Sigmoid colon (tissue), 7 donors: ENCODE data around the gene SEMA5B. TPM values are rescaled to one million over a fixed set of nuclear protein-coding genes. Genes with fewer than 3 reads are reported as not detected.

Experiments used
- DNase-seq: peaks from one replicate; pipeline ENCODE4 v3.0.0-alpha.2; 2019
- H3K27ac ChIP-seq, 4 donors: fragments of 200-600 bp; sonication (generic); one replicate each; pipeline ENCODE4 v1.5.1; 2016 to 2019; ENCODE audit warnings: mild to moderate bottlenecking in 1 of 4
- H3K27me3 ChIP-seq, 3 donors: fragments of 200-600 bp; sonication (generic); one replicate each; pipeline ENCODE4 v1.5.1; 2019; ENCODE audit warnings: mild to moderate bottlenecking in 1 of 3
- H3K36me3 ChIP-seq, 4 donors: fragments of 200-600 bp; sonication (generic); one replicate each; pipeline ENCODE4 v1.5.1; 2016 to 2019
- H3K4me1 ChIP-seq, 4 donors: fragments of 200-600 bp; sonication (generic); one replicate each; pipeline ENCODE4 v1.5.1; 2017 to 2019
- H3K4me3 ChIP-seq, 4 donors: fragments of 200-600 bp; sonication (generic); one replicate each; pipeline ENCODE4 v1.5.1; 2017 to 2019; ENCODE audit warnings: mild to moderate bottlenecking in 2 of 4, moderate library complexity in 1 of 4
- H3K9me3 ChIP-seq, 4 donors: fragments of 200-600 bp in 3 of 4; sonication (generic) in 3 of 4; one replicate each; pipeline versions ENCODE4 v1.5.1 to v1.6.1; 2013 to 2019
- CTCF ChIP-seq, 4 experiments: fragments of 450-650 bp in 3 of 4; fragments of 200-600 bp in 1 of 4; IDR thresholded peaks; one replicate each; pipeline ENCODE4 v1.5.1; 2016 to 2019; ENCODE audit warnings: antibody characterized with exemption in 4 of 4, mild to moderate bottlenecking in 3 of 4, moderate library complexity in 2 of 4
- EP300 ChIP-seq, 4 donors: sonication (generic); formaldehyde crosslinking; IDR thresholded peaks; one replicate each; pipeline ENCODE4 v1.6.1; 2017; ENCODE audit warnings: antibody characterized with exemption in 4 of 4
- POLR2A ChIP-seq, 2 donors: fragments of 450-650 bp; IDR thresholded peaks; one replicate each; pipeline ENCODE4 v1.6.1; 2016; ENCODE audit warnings: antibody characterized with exemption in 2 of 2, mild to moderate bottlenecking in 2 of 2, moderate library complexity in 2 of 2
- POLR2AphosphoS5 ChIP-seq, 4 donors: sonication (generic); formaldehyde crosslinking; IDR thresholded peaks; one replicate each; pipeline ENCODE4 v1.6.1; 2017; ENCODE audit warnings: antibody characterized with exemption in 4 of 4
- WGBS, 2 donors: extraction: QIAGEN DNeasy Blood & Tissue Kit; methylation state at CpG; one replicate each; pipeline ENCODE4 v1.1.7; 2013; 5-methylcytosine and 5-hydroxymethylcytosine counted together
- intact Hi-C: fragments of 100-400 bp; cut with DNase I; formaldehyde crosslinking; loops from one replicate; pipeline ENCODE4 v1.15.1; 2023
- polyA plus RNA-seq, 3 donors: library from polyadenylated mRNA; stranded (reverse); fragments of 200-250 nt; gene quantifications; one replicate each; pipeline ENCODE4 v1.2.3, GENCODE V29; 2013
- total RNA-seq, 4 donors: library from RNA; depleted of rRNA; stranded (reverse); fragments of >200 nt; gene quantifications; one replicate each; pipeline ENCODE4 v1.1.0, GENCODE V29; 2016
- donor health status: healthy with polysubstance abuse.
- donor health status: Bipolar disorder and iron deficiency.
- donor health status: healthy.

Gene SEMA5B
- total and polyA plus RNA-seq, 7 donors, result 0.36 to 0.69 (median 0.55) TPM; not detected in 2

GRCh38 chr3:123058505-123058904 is 30.9 kb upstream of the SEMA5B start:
- no peak for DNase-seq
- H3K27me3 ChIP-seq, result no peaks in the 10 kb centered on the region
- H3K27ac ChIP-seq, result no peak overlapping the region
- intact Hi-C loops, result no loop called here
- no peaks in the 10 kb centered on the region for H3K9me3 ChIP-seq
- no peaks in the 10 kb centered on the region for H3K4me1 ChIP-seq
- WGBS, 2 donors, result 94% methylated on average over 5 of the region's 5 CpGs
- no peaks in the 10 kb centered on the region for H3K36me3 ChIP-seq
- TF ChIP-seq POLR2AphosphoS5 (IDR thresholded peaks at IDR 0.05) (no peak), POLR2A (IDR thresholded peaks at IDR 0.05) (no peak)
- H3K4me3 ChIP-seq, result no peak overlapping the region

- no peaks in the 10 kb centered on the region for H3K27me3 ChIP-seq
- no peaks in the 10 kb centered on the region for H3K9me3 ChIP-seq
- 80 to 83% methylated on average over 5 of the region's 5 CpGs for WGBS, 2 donors
- no peak overlapping the region for H3K4me3 ChIP-seq
- intact Hi-C loops, result no loop called here
- H3K4me1 ChIP-seq, result no peaks in the 10 kb centered on the region
- H3K36me3 ChIP-seq, result no peaks in the 10 kb centered on the region
- TF ChIP-seq EP300 (IDR thresholded peaks at IDR 0.05) (no peak), CTCF (IDR thresholded peaks at IDR 0.05) (no peak), POLR2AphosphoS5 (IDR thresholded peaks at IDR 0.05) (no peak), POLR2A (IDR thresholded peaks at IDR 0.05) (no peak)
- DNase-seq, result no peak
- H3K27ac ChIP-seq, result no peak overlapping the region
These were observed 27.8 kb upstream of the SEMA5B start for GRCh38 chr3:123055352-123055751.

- no peak overlapping the region for H3K27ac ChIP-seq
- no peak for DNase-seq
These were observed 27.4 kb upstream of the SEMA5B start for GRCh38 chr3:123054931-123055330.

GRCh38 chr3:123054109-123054778 is 26.7 kb upstream of the SEMA5B start:
- Histone ChIP-seq H3K4me3 (no peak overlapping the region), H3K27me3 (no peaks in the 10 kb centered on the region), H3K36me3 (no peaks in the 10 kb centered on the region), H3K9me3 (no peaks in the 10 kb centered on the region), H3K4me1 (no peaks in the 10 kb centered on the region), H3K27ac (no peak overlapping the region)
- no peak for DNase-seq
- intact Hi-C loops, result no loop called here
- WGBS, 2 donors, result 68 to 77% methylated on average over 5 of the region's 5 CpGs
- TF ChIP-seq CTCF (IDR thresholded peaks at IDR 0.05) (no peak), POLR2A (IDR thresholded peaks at IDR 0.05) (no peak), EP300 (IDR thresholded peaks at IDR 0.05) (no peak), POLR2AphosphoS5 (IDR thresholded peaks at IDR 0.05) (no peak)

More at GRCh38 chr3:123054931-123055330, 27.4 kb upstream of the SEMA5B start:
- no peak for TF ChIP-seq EP300 (IDR thresholded peaks at IDR 0.05)
- no peak for TF ChIP-seq POLR2AphosphoS5 (IDR thresholded peaks at IDR 0.05)
- TF ChIP-seq CTCF (IDR thresholded peaks at IDR 0.05), result no peak
- no peak for TF ChIP-seq POLR2A (IDR thresholded peaks at IDR 0.05)
- Histone ChIP-seq H3K27me3 (no peaks in the 10 kb centered on the region), H3K36me3 (no peaks in the 10 kb centered on the region), H3K4me1 (no peaks in the 10 kb centered on the region), H3K4me3 (no peak overlapping the region), H3K9me3 (no peaks in the 10 kb centered on the region)
- intact Hi-C loops, result no loop called here
- 84 to 89% methylated on average over 4 of the region's 4 CpGs for WGBS, 2 donors

GRCh38 chr3:123053107-123053506 is 25.5 kb upstream of the SEMA5B start:
- H3K4me3 ChIP-seq, result no peak overlapping the region
- H3K4me1 ChIP-seq, result no peaks in the 10 kb centered on the region
- no peaks in the 10 kb centered on the region for H3K27me3 ChIP-seq
- H3K9me3 ChIP-seq, result no peaks in the 10 kb centered on the region
- DNase-seq, result no peak
- TF ChIP-seq POLR2A (IDR thresholded peaks at IDR 0.05) (no peak), POLR2AphosphoS5 (IDR thresholded peaks at IDR 0.05) (no peak), EP300 (IDR thresholded peaks at IDR 0.05) (no peak), CTCF (IDR thresholded peaks at IDR 0.05) (no peak)
- WGBS, 2 donors, result 71 to 82% methylated on average over 2 of the region's 2 CpGs
- H3K36me3 ChIP-seq, result no peaks in the 10 kb centered on the region
- no peak overlapping the region for H3K27ac ChIP-seq
- intact Hi-C loops, result no loop called here
